Stimulated activated CD8-positive, alpha-beta memory T cell treated with anti-CD3 and anti-CD28 coated beads, Interleukin-12 subunit alpha, Interleukin-12 subunit beta, amount 100 ng/mL, for 24 hours (primary cell): ENCODE measurements around the gene DRD1.
"Not testable (repeated sequence)": the region's sequence is repeated elsewhere in the genome, so short reads cannot be mapped to it uniquely, and the experiment has no call there.

Experiments
- DNase-seq: peaks from one replicate; pipeline ENCODE4 v3.0.0-alpha.2; 2020; ENCODE audit errors: extremely low read depth

Gene DRD1

GRCh38 chr5:175427762-175428161 lies 16.2 kb downstream of the DRD1 start:
- no peak for DNase-seq

DNA sequence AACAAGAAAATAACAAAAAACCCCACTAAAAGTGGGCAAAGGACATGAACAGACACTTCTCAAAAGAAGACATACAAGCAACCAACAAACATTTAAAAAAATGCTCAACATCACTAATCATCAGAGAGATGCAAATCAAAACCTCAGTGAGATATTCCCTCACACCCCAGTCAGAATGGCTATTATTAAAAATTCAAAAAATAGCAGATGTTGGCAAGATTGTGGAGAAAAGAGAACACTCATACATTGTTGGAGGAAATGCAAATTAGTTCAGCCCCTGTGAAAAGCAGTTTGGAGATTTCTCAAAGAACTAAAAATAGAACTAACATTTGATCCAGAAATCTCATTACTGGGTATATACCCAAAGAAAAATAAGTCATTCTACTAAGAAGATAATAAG lies 19.4 kb downstream of the DRD1 start:
- not testable (repeated sequence) for DNase-seq

DNA sequence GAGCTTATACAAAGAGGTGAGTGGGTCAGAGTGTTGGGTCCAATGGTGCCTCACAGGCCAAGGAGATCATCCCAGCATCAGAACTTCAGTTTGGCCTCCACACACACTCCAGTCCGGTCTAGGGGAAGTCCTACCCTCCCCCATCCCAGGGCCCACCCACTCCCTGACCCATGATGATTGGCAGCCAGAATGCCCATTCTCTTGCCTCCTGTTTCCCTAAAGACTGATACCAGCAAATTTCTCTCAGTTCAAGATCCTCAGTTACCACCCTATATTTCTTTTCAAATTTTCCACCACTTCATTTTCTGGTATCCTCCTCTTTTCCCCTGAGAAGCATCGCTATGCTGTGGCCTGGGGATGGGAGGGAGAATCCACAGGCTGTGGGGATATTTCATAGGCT lies 21.9 kb downstream of the DRD1 start:
- DNase-seq: no peak

GRCh38 chr5:175420383-175420782 lies 23.6 kb downstream of the DRD1 start:
- no peak for DNase-seq

GRCh38 chr5:175418251-175418650 lies 25.7 kb downstream of the DRD1 start:
- no peak for DNase-seq

DNA sequence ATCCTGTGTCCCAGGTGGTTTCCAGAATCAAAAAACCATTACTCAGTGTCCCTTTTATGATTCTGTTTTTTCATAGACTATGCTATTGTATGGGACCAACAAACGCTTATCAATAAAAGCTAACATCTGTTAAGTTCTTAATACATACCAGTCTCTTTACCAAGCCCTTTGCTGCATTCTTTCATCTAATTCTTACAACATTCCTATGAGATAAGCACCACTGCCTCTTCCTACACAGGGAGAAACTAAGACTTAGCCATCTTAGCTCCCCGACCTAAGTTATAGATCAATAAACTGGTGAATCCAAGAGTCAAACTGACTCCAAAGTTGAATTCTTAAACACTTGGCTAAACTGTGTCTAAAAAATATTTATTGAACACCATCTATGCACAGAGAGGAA lies 26.6 kb downstream of the DRD1 start:
- no peak for DNase-seq

DNA sequence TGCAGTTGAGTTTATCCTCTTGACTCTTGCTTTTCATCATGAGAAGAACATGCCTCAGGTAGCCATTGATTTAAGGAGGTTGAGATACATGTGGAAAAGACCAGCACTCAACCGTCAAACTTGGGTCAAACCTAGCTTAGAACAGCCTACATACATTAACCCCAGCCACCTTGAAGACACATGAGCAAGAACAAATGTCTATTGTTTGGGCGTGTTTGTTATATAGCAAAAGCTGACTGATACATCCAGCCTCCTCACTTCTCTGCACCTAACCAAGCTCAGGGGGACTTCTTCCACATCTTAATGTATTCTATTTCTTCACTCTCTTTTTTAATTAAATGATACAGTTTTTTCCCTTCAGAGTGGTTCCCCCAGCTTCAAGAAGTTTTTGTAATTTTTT lies 28.7 kb downstream of the DRD1 start:
- DNase-seq: no peak

- DNase-seq: no peak
Observed at GRCh38 chr5:175410926-175411325, 33.1 kb downstream of the DRD1 start.

DNA sequence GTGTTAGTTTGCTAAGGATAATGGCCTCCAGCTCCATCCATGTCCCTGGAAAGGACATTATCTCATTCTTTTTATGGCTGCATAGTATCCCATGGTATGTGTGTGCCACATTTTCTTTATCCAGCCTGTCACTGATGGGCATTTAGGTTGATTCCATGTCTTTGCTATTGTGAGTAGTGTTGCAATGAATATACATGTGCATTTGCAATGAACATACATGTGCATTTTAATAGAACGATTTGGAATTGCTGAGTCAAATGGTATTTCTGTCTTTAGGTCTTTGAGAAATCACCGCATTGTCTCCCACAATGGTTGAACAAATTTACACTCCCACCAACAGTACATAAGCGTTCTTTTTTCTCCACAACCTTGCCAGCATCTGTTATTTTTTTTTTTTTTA lies 37.7 kb downstream of the DRD1 start:
- no peak for DNase-seq

DNA sequence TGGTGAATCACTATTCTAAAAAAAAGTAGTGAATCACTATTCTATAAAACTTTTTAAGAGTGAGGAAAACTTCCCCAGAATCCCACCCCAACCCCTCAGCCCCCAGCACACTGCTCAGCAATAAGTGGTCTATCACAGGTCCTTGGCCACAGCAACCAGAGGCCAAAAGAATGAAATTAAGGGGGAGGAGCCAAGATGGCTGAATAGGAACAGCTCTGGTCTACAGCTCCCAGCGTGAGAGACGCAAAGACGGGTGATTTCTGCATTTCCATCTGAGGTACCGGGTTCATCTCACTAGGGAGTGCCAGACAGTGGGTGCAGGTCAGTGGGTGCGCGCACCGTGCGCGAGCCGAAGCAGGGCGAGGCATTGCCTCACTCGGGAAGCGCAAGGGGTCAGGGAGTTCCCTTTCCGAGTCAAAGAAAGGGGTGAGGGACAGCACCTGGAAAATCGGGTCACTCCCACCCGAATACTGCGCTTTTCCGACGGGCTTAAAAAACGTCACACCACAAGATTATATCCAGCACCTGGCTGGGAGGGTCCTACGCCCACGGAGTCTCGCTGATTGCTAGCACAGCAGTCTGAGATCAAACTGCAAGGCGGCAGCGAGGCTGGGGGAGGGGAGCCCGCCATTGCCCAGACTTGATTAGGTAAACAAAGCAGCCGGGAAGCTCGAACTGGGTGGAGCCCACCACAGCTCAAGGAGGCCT lies 46.2 kb downstream of the DRD1 start:
- not testable (repeated sequence) for DNase-seq

DNA sequence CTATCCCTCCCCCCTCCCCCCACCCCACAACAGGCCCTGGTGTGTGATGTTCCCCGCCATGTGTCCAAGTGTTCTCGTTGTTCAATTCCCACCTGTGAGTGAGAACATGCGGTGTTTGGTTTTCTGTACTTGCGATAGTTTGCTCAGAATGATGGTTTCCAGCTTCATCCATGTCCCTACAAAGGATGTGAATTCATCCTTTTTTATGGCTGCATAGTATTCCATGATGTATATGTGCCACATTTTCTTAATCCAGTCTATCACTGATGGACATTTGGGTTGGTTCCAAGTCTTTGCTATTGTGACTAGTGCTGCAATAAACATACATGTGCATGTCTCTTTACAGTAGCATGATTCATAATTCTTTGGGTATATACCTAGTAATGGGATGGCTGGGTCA lies 48.6 kb downstream of the DRD1 start:
- DNase-seq: not testable (repeated sequence)

DNA sequence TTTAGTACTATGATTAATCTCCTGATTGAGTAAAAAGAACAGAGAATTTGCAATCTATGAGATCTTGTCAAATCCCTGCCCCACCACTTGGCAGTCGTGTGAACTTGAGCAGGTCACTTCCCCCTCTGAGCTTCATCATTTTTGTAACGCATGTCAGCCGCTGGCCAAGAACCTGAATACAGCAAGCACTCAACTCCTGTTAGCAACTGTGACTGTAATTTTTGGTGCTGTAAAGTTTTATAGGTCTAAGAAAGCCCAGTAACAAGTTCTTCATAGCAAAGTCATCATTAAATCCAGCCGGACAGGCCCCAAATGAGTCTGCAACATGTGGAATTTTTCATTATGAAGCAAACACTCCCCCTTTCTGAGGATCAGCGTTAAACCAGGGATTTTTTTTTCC lies 49.4 kb downstream of the DRD1 start:
- no peak for DNase-seq

GRCh38 chr5:175393897-175394296 lies 50.1 kb downstream of the DRD1 start:
- DNase-seq: no peak

- no peak for DNase-seq
Observed at GRCh38 chr5:175392236-175392635, 51.7 kb downstream of the DRD1 start.

DNA sequence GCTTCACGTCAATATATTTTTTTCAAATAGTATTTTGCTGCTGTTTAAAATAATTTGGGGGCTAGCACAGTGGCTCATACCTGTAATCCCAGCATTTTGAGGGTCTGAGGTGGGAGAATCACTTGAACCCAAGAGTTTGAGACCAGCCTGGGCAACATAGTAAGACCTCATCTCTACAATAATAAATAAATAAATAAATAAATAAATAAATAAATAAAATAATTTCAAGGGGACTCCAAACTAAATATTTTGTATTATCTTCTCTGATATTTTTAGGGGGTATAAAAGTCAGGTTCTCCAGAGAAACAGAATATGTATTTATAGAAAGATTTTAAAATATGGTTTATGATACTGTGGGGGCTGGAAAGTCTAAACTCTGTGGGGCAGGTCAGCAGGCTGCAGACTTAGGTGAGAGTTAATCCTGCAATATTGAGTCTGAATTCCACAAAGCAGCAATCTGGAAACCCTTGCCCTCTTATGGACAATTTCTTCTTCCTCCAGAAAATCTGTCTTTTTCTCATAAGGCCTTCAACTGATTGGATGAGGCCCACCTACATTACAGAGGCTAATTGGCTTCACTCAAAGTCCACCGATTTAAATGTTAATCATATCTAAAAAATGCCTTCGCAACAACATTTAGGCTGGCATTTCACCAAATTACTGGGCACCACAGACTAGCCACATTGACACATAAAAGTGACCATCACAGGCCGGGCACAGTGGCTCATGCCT lies 53.5 kb downstream of the DRD1 start:
- DNase-seq: no peak
